Right atrium auricular region (tissue), 2 donors: ENCODE data around the gene POF1B. TPM values are rescaled to one million over a fixed set of nuclear protein-coding genes. Genes with fewer than 3 reads are reported as not detected.
"Not testable (repeated sequence)": the region's sequence is repeated elsewhere in the genome, so short reads cannot be mapped to it uniquely, and the experiment has no call there.

Experiments
- DNase-seq: peaks from one replicate; pipeline ENCODE4 v3.0.0-alpha.2; 2019; ENCODE audit warnings: low spot score
- H3K27ac ChIP-seq, 2 donors: fragments of 200-600 bp; sonication (generic); 1 replicate in 1 of 2; 2 replicates in 1 of 2; pipeline ENCODE4 v1.5.1; 2016 to 2019
- H3K27me3 ChIP-seq, 2 donors: fragments of 200-600 bp; sonication (generic); one replicate each; pipeline versions ENCODE4 v1.5.1 to v1.6.0; 2017 to 2019
- H3K36me3 ChIP-seq: fragments of 200-600 bp; sonication (generic); one replicate; pipeline ENCODE4 v1.5.1; 2016
- H3K4me1 ChIP-seq, 2 donors: fragments of 200-600 bp; sonication (generic); one replicate each; pipeline versions ENCODE4 v1.5.1 to v1.6.0; 2017 to 2019
- H3K4me3 ChIP-seq, 2 donors: fragments of 200-600 bp; sonication (generic); 1 replicate in 1 of 2; 2 replicates in 1 of 2; pipeline ENCODE4 v1.5.1; 2017 to 2019; ENCODE audit warnings: mild to moderate bottlenecking in 1 of 2, moderate library complexity in 1 of 2
- H3K9me3 ChIP-seq, 2 donors: fragments of 200-600 bp; sonication (generic); one replicate each; pipeline ENCODE4 v1.5.1; 2019
- total RNA-seq, 2 donors: library from RNA; depleted of rRNA; stranded (reverse); fragments of >200 nt; gene quantifications; one replicate each; pipeline ENCODE4 v1.1.0, GENCODE V29; 2016
- TF ChIP-seq, protein P1 (sequence below), 2 donors: fragments of 200-600 bp; sonication (generic); IDR thresholded peaks; one replicate each; pipeline ENCODE4 v1.5.1; 2019; ENCODE audit warnings: antibody characterized with exemption in 2 of 2

The POF1B gene
- total RNA-seq, 2 donors from 2014 or later = 14.5 to 28.1 TPM

DNA sequence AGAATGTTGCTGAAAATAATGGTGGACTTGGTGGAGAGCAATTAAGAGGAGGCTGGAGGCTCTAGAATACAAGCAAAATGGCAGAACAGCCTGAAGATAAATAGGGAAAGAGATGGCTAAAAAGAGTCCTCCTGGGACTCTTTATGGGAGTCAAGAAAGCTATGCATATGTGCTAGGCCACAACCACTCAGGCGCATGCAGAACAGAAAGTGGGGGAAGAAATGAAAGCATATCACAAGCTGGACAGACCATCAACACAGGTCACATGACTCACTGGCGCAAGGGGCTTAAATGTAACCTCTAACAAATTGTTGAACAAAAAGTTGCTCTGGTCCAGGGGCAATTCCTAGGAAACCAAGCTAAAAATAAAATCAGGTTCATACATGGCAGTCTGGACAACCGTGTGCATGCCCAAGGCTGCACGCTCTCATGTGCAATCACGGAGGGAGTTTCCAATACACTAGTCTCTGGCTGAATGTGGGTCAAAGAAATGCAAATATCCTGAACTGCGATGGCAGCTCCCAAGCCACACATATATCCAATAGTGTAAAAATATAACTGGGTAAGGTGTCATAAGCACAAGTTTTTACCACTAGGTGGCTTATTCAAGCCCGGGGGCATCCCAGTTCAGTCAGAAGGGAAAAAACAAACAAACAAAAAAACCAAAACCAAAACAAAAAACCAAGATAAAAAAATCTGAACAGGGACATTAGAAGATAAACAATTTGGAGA is 90.3 kb downstream of the POF1B start:
- Histone ChIP-seq H3K27me3 (no peaks in the 10 kb centered on the region), H3K9me3 (peaks cover 0 to 2% of the 10 kb centered on the region in 2 donors), H3K4me1 (no peaks in the 10 kb centered on the region), H3K27ac (no peak overlapping the region), H3K36me3 (no peaks in the 10 kb centered on the region), H3K4me3 (no peak overlapping the region)
- DNase-seq = no peak
- TF ChIP-seq, protein P1, sequence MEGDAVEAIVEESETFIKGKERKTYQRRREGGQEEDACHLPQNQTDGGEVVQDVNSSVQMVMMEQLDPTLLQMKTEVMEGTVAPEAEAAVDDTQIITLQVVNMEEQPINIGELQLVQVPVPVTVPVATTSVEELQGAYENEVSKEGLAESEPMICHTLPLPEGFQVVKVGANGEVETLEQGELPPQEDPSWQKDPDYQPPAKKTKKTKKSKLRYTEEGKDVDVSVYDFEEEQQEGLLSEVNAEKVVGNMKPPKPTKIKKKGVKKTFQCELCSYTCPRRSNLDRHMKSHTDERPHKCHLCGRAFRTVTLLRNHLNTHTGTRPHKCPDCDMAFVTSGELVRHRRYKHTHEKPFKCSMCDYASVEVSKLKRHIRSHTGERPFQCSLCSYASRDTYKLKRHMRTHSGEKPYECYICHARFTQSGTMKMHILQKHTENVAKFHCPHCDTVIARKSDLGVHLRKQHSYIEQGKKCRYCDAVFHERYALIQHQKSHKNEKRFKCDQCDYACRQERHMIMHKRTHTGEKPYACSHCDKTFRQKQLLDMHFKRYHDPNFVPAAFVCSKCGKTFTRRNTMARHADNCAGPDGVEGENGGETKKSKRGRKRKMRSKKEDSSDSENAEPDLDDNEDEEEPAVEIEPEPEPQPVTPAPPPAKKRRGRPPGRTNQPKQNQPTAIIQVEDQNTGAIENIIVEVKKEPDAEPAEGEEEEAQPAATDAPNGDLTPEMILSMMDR (IDR thresholded peaks at IDR 0.05) = no peak

DNA sequence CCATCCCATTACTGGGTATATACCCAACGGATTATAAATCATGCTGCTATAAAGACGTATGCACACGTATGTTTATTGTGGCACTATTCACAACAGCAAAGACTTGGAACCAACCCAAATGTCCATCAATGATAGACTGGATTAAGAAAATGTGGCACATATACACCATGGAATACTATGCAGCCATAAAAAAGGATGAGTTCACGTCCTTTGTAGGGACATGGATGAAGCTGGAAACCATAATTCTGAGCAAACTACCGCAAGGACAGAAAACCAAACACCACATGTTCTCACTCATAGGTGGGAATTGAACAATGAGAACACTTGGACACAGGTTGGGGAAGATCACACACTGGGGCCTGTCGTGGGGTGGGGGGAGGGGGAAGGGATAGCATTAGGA is 94.2 kb downstream of the POF1B start:
- not testable (repeated sequence) for H3K4me3 ChIP-seq

DNA sequence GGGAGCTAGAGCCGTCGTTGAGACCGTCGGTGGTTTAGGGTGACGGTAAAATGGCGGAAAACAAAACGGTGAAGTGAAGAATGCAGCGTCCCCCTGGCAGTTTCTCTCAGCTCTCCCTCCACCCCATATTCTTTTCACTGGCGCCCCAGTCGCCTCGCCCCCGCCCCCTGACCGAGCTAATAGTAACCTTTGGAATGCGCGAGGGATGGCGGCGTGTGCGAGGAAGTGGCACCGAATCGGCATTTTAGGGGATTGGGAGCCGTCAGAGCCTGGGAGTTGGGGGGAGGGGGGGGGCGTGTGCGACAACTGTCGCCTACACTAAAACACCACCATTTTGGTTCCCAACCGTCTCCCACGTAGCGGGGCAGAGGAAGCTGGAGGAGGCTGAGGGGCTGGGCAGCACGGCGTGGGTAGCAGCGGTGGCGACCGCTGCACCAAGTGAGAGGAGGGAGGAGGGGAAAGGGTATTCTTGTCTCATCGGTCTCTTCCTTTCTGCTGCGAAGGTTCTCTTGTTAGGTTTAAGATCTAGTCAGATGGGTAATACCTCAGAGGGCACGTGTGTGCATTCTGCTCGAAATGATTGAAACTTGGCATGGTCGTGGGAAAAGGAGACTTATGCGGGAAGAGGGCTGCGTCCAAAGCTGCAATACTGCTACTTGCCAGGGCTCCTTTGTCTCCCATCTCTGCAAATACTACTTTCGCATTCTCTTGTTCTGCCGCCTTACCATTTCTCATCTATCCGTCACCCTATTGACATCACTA is 134.8 kb downstream of the POF1B start:
- DNase-seq = no peak
- Histone ChIP-seq H3K4me3 (peak overlapping the region; percentile 48 to 60), H3K27ac (peak overlapping the region; percentile 57 to 68), H3K9me3 (no peaks in the 10 kb centered on the region), H3K27me3 (no peaks in the 10 kb centered on the region), H3K36me3 (no peaks in the 10 kb centered on the region), H3K4me1 (no peaks in the 10 kb centered on the region)
- TF ChIP-seq, protein P1 (IDR thresholded peaks at IDR 0.05) = no peak

More for the DNA sequence above, 94.2 kb downstream of the POF1B start:
- H3K36me3 ChIP-seq, H3K27me3 ChIP-seq, H3K9me3 ChIP-seq, H3K4me1 ChIP-seq, DNase-seq, H3K27ac ChIP-seq: not testable (repeated sequence)

DNA sequence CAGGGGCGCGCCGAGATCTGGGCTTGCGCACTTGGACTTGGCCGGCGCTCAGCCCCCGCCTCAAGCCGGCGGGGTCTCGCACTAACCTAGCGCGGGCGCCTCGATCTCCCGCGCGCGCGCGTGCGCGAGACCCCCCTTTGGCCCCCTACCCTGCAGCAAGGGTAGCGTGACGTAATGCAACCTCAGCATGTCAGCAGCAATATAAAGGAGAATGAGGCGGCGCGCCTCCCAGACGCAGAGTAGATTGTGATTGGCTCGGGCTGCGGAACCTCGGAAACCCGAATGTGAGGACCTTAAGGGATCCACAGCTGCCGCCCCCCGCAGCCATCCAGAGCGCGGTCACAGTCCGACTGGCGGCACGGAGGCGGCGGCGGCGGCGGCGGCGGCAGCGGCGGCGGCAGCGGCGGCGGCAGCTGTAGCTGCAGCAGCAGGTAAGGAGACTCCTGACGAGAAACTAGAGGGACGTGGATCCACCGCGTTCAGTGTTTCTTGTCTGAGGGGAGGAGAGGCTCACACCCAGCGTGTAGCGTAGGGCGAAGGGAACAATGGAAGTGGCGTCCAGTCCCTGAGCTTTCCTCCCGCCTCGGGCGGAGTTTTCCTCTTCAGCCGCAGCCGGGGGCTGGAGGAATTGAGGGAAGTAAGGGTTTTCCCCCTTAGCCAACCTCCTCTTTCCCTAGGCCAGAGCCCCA is 135.6 kb downstream of the POF1B start, which contains the start of the genes SATL1 and ZNF711:
TSS of gene SATL1 (minus strand) at position 19 of the 689 bp plus-strand sequence. CDS start 134,811 bp downstream, outside the sequence.
TSS of gene ZNF711 (plus strand) at position 231 of the 689 bp plus-strand sequence. CDS start 3,582 bp downstream, outside the sequence.
- no peaks in the 10 kb centered on the region for H3K4me1 ChIP-seq
- peak within 1 kb of the TSS; percentile 57 to 68 for H3K27ac ChIP-seq
- H3K4me3 ChIP-seq = peak within 1 kb of the TSS; percentile 48 to 60
- TF ChIP-seq, protein P1 (IDR thresholded peaks at IDR 0.05) = no peak
- H3K27me3 ChIP-seq = no peaks in the 10 kb centered on the region
- peak; percentile 60 for DNase-seq
- no peaks in the 10 kb centered on the region for H3K36me3 ChIP-seq
- no peaks in the 10 kb centered on the region for H3K9me3 ChIP-seq

DNA sequence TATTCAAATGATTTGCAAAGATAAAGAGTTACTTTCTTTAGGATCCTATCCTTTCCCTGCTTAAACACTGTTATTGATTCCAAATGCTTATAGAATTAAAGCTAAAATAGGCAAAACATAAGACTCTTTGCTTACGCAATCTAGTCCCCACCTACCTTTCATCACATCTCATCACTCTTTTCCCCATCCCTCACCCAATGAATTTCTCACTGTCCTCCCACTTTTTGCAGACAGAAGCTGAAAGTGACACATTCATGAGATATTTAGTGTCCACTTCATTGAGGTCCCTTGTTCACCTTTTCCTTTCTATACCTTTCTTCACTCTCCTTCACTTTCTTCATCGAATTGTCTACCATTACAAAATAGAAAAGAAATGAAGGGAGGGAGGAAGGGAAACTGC is 136.3 kb downstream of the POF1B start:
- TF ChIP-seq, protein P1 (IDR thresholded peaks at IDR 0.05) = no peak
- H3K27me3 ChIP-seq = no peaks in the 10 kb centered on the region
- peak overlapping the region; percentile 48 to 60 for H3K4me3 ChIP-seq
- H3K4me1 ChIP-seq = no peaks in the 10 kb centered on the region
- H3K27ac ChIP-seq = peak overlapping the region; percentile 57 to 68
- no peaks in the 10 kb centered on the region for H3K9me3 ChIP-seq
- no peak for DNase-seq
- H3K36me3 ChIP-seq = no peaks in the 10 kb centered on the region

Other genes starting within 250 kb of the POF1B start
- gene SATL1, start 135.9 kb downstream of the POF1B start, total RNA-seq = under 1 TPM in 1 of 2 donors, not detected in 1; 0.16 TPM
- gene ZNF711, start 135.7 kb downstream of the POF1B start, total RNA-seq = 1 to 10 TPM; 3.7 to 4.7 TPM